ENCODE results near the gene PARN.

Gene PARN

GRCh38 chr16:14495213-14496046, 134.6 kb downstream of the PARN start:
- DNase-seq = no peak

- DNase-seq = no peak
These were observed 135.6 kb downstream of the PARN start for GRCh38 chr16:14494396-14494966.

GRCh38 chr16:14493791-14494190, 136.3 kb downstream of the PARN start:
- no peak for DNase-seq

GRCh38 chr16:14492614-14493013, 137.4 kb downstream of the PARN start:
- no peak for DNase-seq

GRCh38 chr16:14491861-14492529, 138.1 kb downstream of the PARN start:
- no peak for DNase-seq

GRCh38 chr16:14490235-14490634, 139.8 kb downstream of the PARN start:
- no peak for DNase-seq

- DNase-seq = no peak
These were observed 140.6 kb downstream of the PARN start for GRCh38 chr16:14489460-14489859.

GRCh38 chr16:14487579-14487978, 142.5 kb downstream of the PARN start:
- DNase-seq = no peak

GRCh38 chr16:14486520-14487303, 143.3 kb downstream of the PARN start:
- DNase-seq = peak; percentile 17

- no peak for DNase-seq
These were observed 144.1 kb downstream of the PARN start for GRCh38 chr16:14485811-14486519.

GRCh38 chr16:14485121-14485551, 144.9 kb downstream of the PARN start:
- DNase-seq = no peak

GRCh38 chr16:14483819-14484385, 146.2 kb downstream of the PARN start:
- no peak for DNase-seq

- DNase-seq = no peak
These were observed 153.9 kb downstream of the PARN start for GRCh38 chr16:14476183-14476582.

GRCh38 chr16:14475370-14476139, 154.5 kb downstream of the PARN start:
- peak; percentile 27 for DNase-seq

- no peak for DNase-seq
These were observed 156.6 kb downstream of the PARN start for GRCh38 chr16:14473488-14473887.

GRCh38 chr16:14472357-14472756, 157.7 kb downstream of the PARN start:
- DNase-seq = no peak

- DNase-seq = no peak
These were observed 159.3 kb downstream of the PARN start for GRCh38 chr16:14470788-14471187.

- DNase-seq = no peak
These were observed 164.3 kb downstream of the PARN start for GRCh38 chr16:14465799-14466198.

- DNase-seq = no peak
These were observed 165.3 kb downstream of the PARN start for GRCh38 chr16:14464796-14465195.

- DNase-seq = no peak
These were observed 165.9 kb downstream of the PARN start for GRCh38 chr16:14464192-14464591.

GRCh38 chr16:14462811-14463210, 167.2 kb downstream of the PARN start:
- no peak for DNase-seq
